ENCODE data around the gene NEK7.

- TF ChIP-seq CTCF (IDR thresholded peaks at IDR 0.05) = no peak
- no peak for TF ChIP-seq EZH2 (IDR thresholded peaks at IDR 0.05; ENCODE audit: borderline replicate concordance, insufficient read depth, low read depth, low read length, poor library complexity, severe bottlenecking)
Measured at GRCh38 chr1:198360208-198360729, 203.5 kb downstream of the NEK7 start.

Measured in B cell (primary cell).